ENCODE data around the gene PLPPR2.
"Not testable (repeated sequence)": the region's sequence is repeated elsewhere in the genome, so short reads cannot be mapped to it uniquely, and the experiment has no call there.

The PLPPR2 gene

GRCh38 chr19:11349171-11349570 lies 6.1 kb upstream of the PLPPR2 start:
- Histone ChIP-seq H3K4me1 (peaks cover 10% of the 10 kb centered on the region), H3K27me3 (ENCODE audit: low read depth) (no peaks in the 10 kb centered on the region), H3K4me3 (no peak overlapping the region), H3K9me3 (no peaks in the 10 kb centered on the region; the same call in 1 of the 2 replicates), H3K36me3 (replicated peaks) (no peaks in the 10 kb centered on the region)
- DNase-seq (ENCODE audit: low spot score in 2 of 2), result no peak
- in situ Hi-C loops (cut with MboI; ENCODE audit: low sequenced_read_pairs), result no loop called here

- H3K36me3 ChIP-seq (replicated peaks); in situ Hi-C loops (cut with MboI; ENCODE audit: low sequenced_read_pairs); DNase-seq (ENCODE audit: low spot score in 2 of 2); H3K4me1 ChIP-seq; H3K9me3 ChIP-seq; H3K27me3 ChIP-seq (ENCODE audit: low read depth); H3K4me3 ChIP-seq: not testable (repeated sequence)
Observed at GRCh38 chr19:11354102-11354501, 1.1 kb upstream of the PLPPR2 start.

- no peaks in the 10 kb centered on the region for H3K27me3 ChIP-seq (ENCODE audit: low read depth)
- DNase-seq (ENCODE audit: low spot score in 2 of 2), result no peak
- in situ Hi-C loops (cut with MboI; ENCODE audit: low sequenced_read_pairs), result no loop called here
Observed at GRCh38 chr19:11356074-11356397, 804 bp downstream of the PLPPR2 start.

GRCh38 chr19:11356676-11357550 lies 1.7 kb downstream of the PLPPR2 start:
- Histone ChIP-seq H3K36me3 (replicated peaks) (no peaks in the 10 kb centered on the region; the same call in 1 of the 2 replicates), H3K4me1 (peaks cover 4% of the 10 kb centered on the region; the same call in 1 of the 2 replicates), H3K9me3 (no peaks in the 10 kb centered on the region), H3K27me3 (ENCODE audit: low read depth) (no peaks in the 10 kb centered on the region), H3K4me3 (no peak overlapping the region)
- no peak for DNase-seq (ENCODE audit: low spot score in 2 of 2)
- in situ Hi-C loops (cut with MboI; ENCODE audit: low sequenced_read_pairs), result no loop called here

More at GRCh38 chr19:11356074-11356397, 804 bp downstream of the PLPPR2 start:
- Histone ChIP-seq H3K4me3 (peak overlapping the region; percentile 36), H3K36me3 (replicated peaks) (no peaks in the 10 kb centered on the region; the same call in 1 of the 2 replicates), H3K4me1 (peaks cover 4% of the 10 kb centered on the region; the same call in 1 of the 2 replicates), H3K9me3 (no peaks in the 10 kb centered on the region)

- in situ Hi-C loops (cut with MboI; ENCODE audit: low sequenced_read_pairs), result no loop called here
- H3K27me3 ChIP-seq (ENCODE audit: low read depth), result no peaks in the 10 kb centered on the region
- no peak overlapping the region for H3K4me3 ChIP-seq
- no peaks in the 10 kb centered on the region; the same call in 1 of the 2 replicates for H3K36me3 ChIP-seq (replicated peaks)
- H3K4me1 ChIP-seq, result peaks cover 4% of the 10 kb centered on the region; the same call in 1 of the 2 replicates
- H3K9me3 ChIP-seq, result no peaks in the 10 kb centered on the region
- DNase-seq (ENCODE audit: low spot score in 2 of 2), result no peak
Observed at GRCh38 chr19:11359421-11359820, 4.2 kb downstream of the PLPPR2 start.

GRCh38 chr19:11361037-11361770 lies 6.0 kb downstream of the PLPPR2 start:
- Histone ChIP-seq H3K36me3 (replicated peaks) (no peaks in the 10 kb centered on the region), H3K4me3 (no peak overlapping the region), H3K4me1 (no peaks in the 10 kb centered on the region), H3K9me3 (no peaks in the 10 kb centered on the region), H3K27me3 (ENCODE audit: low read depth) (no peaks in the 10 kb centered on the region)
- in situ Hi-C loops (cut with MboI; ENCODE audit: low sequenced_read_pairs), result no loop called here
- DNase-seq (ENCODE audit: low spot score in 2 of 2), result peak in 1 of 2 experiments; percentile 80

GRCh38 chr19:11361771-11362731 lies 6.8 kb downstream of the PLPPR2 start:
- H3K4me3 ChIP-seq, result no peak overlapping the region
- no peaks in the 10 kb centered on the region for H3K4me1 ChIP-seq
- in situ Hi-C loops (cut with MboI; ENCODE audit: low sequenced_read_pairs), result no loop called here
- H3K9me3 ChIP-seq, result no peaks in the 10 kb centered on the region
- no peak for DNase-seq (ENCODE audit: low spot score in 2 of 2)
- H3K36me3 ChIP-seq (replicated peaks), result no peaks in the 10 kb centered on the region
- H3K27me3 ChIP-seq (ENCODE audit: low read depth), result no peaks in the 10 kb centered on the region

- H3K27me3 ChIP-seq (ENCODE audit: low read depth), result no peaks in the 10 kb centered on the region
- no peaks in the 10 kb centered on the region for H3K36me3 ChIP-seq (replicated peaks)
- H3K4me3 ChIP-seq, result no peak overlapping the region
- in situ Hi-C loops (cut with MboI; ENCODE audit: low sequenced_read_pairs), result no loop called here
- no peaks in the 10 kb centered on the region for H3K9me3 ChIP-seq
- H3K4me1 ChIP-seq, result no peaks in the 10 kb centered on the region
- DNase-seq (ENCODE audit: low spot score in 2 of 2), result no peak
Observed at GRCh38 chr19:11363881-11364280, 8.6 kb downstream of the PLPPR2 start.

GRCh38 chr19:11364296-11364904 lies 9.2 kb downstream of the PLPPR2 start:
- Histone ChIP-seq H3K27me3 (ENCODE audit: low read depth) (no peaks in the 10 kb centered on the region), H3K4me3 (no peak overlapping the region), H3K4me1 (no peaks in the 10 kb centered on the region), H3K36me3 (replicated peaks) (no peaks in the 10 kb centered on the region), H3K9me3 (no peaks in the 10 kb centered on the region)
- in situ Hi-C loops (cut with MboI; ENCODE audit: low sequenced_read_pairs), result no loop called here
- no peak for DNase-seq (ENCODE audit: low spot score in 2 of 2)

- no peak for DNase-seq (ENCODE audit: low spot score in 2 of 2)
- no peaks in the 10 kb centered on the region for H3K27me3 ChIP-seq (ENCODE audit: low read depth)
- H3K4me1 ChIP-seq, result no peaks in the 10 kb centered on the region
- no peaks in the 10 kb centered on the region for H3K36me3 ChIP-seq (replicated peaks)
- H3K9me3 ChIP-seq, result no peaks in the 10 kb centered on the region
- no peak overlapping the region for H3K4me3 ChIP-seq
- in situ Hi-C loops (cut with MboI; ENCODE audit: low sequenced_read_pairs), result no loop called here
Observed at GRCh38 chr19:11364935-11365334, 9.7 kb downstream of the PLPPR2 start.

- H3K27me3 ChIP-seq (ENCODE audit: low read depth), result no peaks in the 10 kb centered on the region
- H3K36me3 ChIP-seq (replicated peaks), result no peaks in the 10 kb centered on the region
- H3K4me3 ChIP-seq, result no peak overlapping the region
- H3K4me1 ChIP-seq, result no peaks in the 10 kb centered on the region
- no peaks in the 10 kb centered on the region for H3K9me3 ChIP-seq
- no peak for DNase-seq (ENCODE audit: low spot score in 2 of 2)
- in situ Hi-C loops (cut with MboI; ENCODE audit: low sequenced_read_pairs), result no loop called here
Observed at GRCh38 chr19:11365557-11366117, 10.4 kb downstream of the PLPPR2 start.

- Histone ChIP-seq H3K27me3 (ENCODE audit: low read depth) (no peaks in the 10 kb centered on the region), H3K4me1 (no peaks in the 10 kb centered on the region), H3K36me3 (replicated peaks) (no peaks in the 10 kb centered on the region), H3K9me3 (no peaks in the 10 kb centered on the region), H3K4me3 (no peak overlapping the region)
- DNase-seq (ENCODE audit: low spot score in 2 of 2), result no peak
- in situ Hi-C loops (cut with MboI; ENCODE audit: low sequenced_read_pairs), result no loop called here
Observed at GRCh38 chr19:11367528-11367927, 12.3 kb downstream of the PLPPR2 start.

GRCh38 chr19:11370744-11371143 lies 15.5 kb downstream of the PLPPR2 start:
- in situ Hi-C loops (cut with MboI; ENCODE audit: low sequenced_read_pairs), result no loop called here
- Histone ChIP-seq H3K4me3 (no peak overlapping the region), H3K27me3 (ENCODE audit: low read depth) (no peaks in the 10 kb centered on the region), H3K9me3 (no peaks in the 10 kb centered on the region), H3K4me1 (peaks cover 10% of the 10 kb centered on the region), H3K36me3 (replicated peaks) (no peaks in the 10 kb centered on the region)
- DNase-seq (ENCODE audit: low spot score in 2 of 2), result no peak
